Measurements from ENCODE around the gene RGS10.

The RGS10 gene

DNA sequence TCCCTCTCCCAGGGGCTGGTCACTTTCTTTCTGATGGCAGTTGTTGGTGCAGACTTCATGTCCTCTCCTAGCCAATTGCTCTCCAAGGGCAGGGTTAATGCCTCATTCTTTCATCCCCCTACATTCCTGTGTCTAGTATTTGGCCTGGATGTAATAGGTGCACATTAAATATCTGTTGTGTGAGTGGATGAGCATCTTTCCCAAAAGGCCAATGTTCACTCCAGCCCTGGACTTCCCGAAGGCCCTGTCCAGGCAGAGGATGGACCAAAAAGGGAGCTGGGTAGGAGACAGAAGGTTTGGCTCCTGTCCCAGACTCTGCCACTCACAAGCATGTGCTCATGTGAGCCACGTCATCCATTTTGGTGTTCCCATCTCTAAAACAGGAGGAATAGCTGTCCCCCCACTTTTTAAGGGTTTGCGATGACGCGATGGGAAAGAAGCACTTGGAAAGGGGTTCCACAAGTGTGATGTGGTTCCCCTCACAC, 47.5 kb downstream of the RGS10 start:
- no peak for DNase-seq

DNA sequence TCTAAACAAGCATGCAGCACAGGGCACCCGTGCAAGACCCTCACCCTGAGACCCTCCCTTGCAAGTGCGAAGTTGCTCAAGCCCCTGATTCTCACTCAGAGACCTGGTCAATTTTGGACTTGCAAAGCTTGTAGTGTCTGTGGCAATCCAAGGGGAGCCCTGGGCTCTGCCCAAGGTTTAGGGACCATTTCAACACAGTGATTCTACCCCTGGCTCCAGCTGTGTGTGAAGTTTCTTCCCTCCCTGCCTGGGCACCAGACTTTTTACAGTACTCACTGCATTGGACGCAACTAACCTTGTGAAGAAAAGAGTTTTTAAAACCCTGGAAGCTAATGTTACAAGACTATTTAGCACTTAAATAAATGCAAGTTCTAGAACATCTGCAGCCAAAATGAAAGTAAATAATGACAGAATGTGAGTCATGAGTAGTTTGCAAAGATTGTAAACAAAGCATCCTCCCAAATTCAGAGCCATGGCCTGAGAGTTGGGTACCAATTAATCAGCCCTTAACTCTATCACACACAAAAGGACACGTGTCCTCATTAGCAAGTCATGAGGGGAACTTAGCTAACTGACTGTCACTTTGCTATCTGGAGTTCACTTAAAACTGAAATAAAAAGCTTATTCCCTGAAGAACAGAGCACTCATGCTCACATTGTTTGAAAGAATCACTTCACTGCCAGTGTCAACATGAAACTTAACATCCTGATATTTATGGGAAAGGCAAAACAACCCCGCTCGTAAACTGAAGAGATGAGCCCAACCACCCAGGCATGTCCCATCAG, 48.1 kb downstream of the RGS10 start:
- DNase-seq = no peak

DNA sequence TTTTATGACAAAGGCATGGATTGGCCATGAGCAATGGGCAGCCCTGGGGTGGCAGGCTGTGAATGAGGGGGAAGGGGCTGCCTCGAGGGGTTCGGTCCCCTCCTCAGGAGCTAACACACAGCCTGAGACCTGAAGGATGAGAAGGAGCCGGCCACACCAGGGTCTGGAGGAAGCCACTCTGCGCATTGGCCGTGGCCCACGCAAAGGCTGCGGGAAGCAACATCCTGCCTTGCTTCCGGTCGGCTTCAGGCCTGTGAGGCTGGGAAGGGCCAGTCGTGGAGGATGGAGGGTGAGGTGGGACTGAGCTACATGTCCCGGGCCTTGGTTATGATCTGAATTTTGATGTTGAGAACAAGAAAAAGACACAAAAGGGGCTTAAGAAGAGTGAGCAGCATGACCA, 49.4 kb downstream of the RGS10 start:
- DNase-seq = no peak

DNA sequence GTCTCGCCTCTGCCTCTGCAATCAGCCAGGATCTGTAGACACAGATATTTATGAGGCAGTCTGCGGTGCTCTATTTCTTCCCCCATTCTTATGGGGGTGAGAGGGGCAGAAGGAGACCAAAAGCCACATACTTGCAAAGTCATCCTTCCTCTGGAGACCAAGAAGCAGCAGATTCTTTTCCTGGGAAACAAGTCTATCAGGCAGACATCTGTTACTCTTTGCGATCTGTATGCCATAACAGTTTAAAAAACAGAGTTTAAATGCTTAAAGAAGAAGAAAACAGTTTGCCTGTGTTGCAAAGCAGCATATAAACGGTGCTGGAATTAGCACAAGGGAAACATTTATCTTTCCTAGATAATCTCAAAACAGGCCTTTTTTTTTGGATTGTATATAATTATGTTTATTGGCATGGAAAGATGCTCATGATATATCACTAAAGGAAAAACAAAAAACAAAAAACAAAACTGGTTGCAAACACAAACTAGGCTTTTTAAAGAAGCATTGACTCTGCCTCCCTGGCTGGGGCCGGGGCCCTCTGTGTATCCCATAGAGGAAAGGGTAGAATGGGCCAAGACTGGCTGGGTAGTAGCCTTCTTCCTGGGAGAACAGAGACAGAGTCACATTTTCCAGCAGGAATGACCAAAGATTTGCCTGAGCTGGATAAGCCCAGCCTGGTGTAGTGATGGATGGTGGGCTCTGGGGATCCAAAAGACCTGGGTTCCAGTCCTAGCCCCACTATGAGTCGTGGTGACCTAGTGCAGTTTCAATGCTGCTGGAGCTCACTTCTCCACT, 50.4 kb downstream of the RGS10 start:
- DNase-seq = no peak

DNA sequence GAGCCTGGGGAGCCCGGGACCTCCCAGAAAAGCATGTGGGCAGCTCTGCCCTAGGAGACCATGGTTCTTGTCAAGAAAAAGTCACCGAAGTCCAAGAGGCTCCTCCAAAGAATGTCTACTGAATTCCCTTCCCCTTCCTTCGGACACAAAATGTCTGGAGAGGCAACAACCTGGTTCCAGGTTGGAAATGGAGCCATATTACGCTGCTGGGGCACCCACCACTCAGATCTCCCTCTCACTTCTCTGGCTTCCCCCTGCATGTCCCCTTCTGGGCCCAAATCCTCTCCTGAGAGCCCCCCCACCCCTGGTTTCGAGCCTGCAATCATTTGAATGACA, 52.6 kb downstream of the RGS10 start:
- DNase-seq = no peak

DNA sequence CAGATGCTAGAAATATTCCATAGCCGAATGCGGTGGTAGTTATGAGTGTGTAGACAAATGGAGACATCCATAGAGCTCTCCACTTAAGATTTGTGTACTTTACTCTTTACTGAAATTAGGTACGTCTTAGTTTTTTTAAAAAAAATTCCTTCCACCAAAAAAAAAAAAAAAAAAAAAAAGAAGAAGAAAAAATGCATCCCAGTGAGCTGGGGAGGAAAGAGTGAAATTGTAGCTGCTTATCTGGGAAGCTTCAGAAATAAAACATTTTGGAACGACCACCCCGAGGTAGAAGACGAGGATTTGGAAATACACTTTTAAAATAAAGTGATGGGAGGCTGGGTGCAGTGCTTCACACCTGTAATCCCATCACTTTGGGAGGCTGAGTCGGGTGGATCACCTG, 53.8 kb downstream of the RGS10 start:
- DNase-seq = no peak

DNA sequence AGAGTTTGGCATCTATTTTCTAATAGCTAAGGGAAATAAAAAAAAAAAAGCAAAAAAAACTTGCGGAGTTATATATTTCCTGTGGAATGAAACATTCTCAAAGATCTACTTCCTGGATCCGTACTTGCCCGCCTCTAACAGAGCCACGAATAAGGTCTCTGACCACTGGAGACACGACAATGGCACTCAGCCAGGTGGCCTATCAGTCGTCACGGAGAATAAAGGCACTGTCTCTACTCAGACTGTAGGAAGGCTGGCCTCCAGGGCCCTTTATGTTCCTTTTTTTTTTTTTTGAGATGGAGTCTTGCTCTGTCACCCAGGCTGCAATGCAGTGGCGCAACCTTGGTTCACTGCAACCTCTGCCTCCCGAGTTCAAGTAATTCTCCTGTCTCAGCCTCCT, 58.7 kb downstream of the RGS10 start:
- no peak for DNase-seq

DNA sequence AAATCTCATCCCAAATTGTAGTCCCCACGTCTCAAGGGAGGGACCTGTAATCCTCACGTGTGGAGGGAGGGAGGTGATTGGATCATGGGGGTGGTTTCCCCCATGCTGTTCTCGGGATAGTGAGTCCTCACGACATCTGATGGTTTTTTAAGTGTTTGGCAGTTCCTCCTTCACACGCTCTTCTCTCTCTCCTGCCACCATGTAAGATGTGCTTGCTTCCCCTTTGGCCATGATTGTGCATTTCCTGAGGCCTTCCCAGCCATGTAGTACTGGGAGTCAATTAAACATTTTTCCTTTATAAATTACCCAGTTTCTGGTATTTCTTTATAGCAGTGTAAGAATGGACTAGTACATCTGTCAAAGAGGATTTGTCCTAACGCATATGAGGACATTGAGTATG, 59.5 kb downstream of the RGS10 start:
- DNase-seq = no peak

DNA sequence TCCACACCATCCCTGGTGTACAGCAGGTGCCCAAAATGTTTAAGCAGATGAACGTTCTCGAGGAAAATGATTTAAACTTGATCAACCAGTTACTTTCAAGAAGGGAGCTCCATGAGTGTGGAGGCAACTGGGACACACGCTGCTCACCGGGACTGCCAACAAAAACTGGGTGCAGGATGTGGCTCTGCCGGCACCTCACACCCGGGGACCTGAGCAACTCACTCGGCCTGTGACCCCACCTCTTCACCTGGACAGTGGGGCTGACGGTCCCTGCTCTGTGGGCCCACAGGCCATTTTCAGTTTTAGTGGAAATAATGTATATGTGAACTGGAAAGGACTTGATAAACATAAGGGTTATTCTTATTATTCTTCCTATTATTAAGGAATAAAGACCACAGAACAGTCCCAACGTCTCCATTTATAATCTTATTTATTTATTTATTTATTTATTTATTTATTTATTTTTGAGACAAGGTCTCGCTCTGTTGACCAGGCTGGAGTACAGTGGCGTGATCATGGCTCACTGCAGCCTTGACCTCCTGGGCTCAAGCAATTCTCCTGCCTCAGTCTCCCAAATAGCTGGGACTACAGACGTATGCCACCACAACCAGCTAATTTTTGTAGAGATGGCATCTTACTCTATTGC, 60.6 kb downstream of the RGS10 start:
- no peak for DNase-seq

DNA sequence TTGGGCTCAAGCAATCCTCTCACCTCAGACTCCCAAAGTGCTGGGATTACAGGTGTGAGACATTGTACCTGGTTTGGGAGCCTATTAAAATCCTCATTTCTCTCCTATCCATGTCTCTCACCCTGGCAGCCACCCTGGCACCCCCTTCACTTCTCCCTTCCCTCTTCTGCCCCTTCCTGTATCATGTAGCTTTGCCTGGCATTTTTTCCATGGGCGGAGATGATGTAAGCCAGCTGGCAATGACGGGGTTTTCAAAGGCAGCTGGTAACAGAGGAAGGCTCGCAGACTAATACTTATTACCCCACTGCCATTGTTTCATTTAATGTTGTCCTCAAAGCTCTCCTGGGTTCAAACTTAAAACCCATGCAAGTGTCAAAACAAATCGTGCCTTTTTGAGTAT, 61.9 kb downstream of the RGS10 start:
- DNase-seq = no peak

DNA sequence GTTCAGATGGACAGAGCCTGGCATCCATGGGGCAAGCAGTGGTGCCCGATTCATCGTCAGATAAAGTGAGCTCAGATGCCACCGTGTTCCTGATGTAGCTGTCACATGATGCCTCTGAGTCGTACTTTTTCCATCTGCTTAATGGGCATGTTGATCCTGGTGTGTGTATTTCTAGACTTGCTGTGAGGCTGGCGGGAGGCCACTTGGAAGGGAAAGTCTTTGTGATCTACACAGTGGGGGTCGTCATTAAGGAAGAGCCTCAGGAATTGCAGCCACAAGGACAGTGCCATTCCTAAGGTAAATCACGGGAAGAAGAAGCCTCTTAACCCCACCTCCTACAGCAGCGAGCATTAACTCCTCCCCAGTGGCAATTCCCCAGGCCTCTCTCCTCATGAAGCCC, 63.0 kb downstream of the RGS10 start:
- no peak for DNase-seq

DNA sequence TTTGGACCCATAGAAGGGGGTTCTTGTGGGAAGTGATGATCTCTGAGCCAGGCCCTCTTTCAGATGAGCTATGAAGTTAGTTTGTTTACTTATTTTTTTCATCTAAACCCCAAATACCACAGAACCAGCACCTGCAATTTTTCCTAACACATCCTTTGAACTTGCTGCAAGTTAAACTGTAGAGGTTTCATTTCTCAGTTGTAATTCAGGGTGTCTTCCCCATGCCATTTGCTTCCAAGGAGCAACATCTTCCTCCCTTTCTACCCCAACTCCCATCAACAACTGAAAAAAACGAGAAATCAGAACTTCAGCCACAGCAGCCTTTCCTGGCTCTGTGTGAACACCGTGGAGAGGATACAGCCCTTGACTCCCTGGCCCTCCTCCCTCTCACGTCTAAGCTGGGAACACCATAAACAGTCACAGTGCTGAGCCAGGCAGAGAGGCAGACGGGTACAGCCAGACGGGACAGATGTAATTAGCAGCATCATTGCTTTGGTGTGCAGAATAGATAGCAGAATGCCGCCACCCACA, 63.6 kb downstream of the RGS10 start:
- no peak for DNase-seq

DNA sequence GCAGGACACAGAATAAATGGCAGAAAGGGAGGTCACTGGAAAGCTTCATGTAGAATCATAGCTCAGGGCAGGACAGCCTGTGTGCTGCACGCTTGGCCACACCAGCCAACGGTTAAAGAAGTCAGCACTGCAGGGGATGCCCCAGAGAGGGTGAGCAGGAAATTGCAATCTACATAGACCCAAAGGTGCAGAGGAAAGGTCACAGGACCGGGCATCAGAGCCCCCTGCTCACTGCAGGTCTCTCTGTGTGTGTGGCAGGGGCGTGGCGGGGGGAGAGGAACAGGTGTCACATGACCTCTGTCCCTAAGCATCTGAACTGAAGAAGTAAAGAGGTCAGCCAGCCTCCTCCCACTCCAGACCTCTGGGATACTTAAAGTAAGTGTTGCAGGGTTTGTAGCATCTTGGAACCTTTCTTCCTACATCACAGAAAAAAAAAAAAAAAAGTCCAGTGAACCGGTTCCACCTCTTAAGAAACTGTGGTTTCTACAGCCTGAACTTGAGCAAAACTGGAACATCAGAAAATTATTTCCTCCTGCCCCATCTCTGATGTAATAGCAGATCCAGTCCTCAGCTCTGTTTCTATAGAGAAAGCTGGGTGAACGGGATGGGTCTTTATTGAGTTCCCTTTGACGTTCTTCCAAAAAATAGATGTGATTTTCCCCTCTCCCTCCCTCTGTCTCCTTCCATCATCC, 64.3 kb downstream of the RGS10 start:
- peak; percentile 23 for DNase-seq

DNA sequence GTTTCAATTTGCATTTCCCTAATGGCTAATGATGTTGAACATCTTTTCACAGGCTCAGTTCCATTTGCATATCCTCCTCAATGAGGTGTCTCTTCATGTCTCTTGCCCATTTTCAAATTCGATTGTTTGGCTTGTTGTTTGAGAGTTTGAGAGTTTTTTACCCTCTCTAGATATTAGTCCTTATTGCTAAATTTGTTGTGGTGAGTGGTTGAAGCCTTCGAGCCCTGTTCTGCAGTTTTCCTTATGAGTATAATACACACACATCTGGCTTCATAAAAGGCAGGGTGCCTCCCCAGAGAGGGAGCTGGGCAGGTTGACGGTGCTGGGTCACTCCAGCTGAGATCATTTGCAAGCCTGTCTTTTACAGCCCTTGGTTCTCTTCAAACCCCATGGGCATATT, 65.1 kb downstream of the RGS10 start:
- DNase-seq = no peak

DNA sequence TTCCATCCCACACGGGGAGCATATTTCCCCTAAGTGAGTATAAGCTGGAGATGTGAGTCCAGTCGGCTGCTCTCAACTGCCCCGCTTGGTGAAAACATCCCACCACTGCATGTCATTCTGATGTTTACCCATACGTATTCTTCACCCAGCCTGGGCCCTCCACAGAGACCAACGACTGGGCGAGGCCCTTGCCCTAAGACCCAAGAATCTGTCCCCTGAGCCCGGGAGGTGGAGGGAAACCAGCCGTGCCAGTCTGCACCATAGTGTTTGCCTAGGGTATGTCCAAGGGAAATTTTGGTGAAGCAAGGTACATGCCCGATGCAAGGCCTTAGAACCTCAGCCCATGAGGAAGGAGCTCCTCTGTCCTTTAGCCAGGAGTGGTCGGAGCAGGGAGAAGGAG, 67.9 kb downstream of the RGS10 start:
- DNase-seq = no peak

DNA sequence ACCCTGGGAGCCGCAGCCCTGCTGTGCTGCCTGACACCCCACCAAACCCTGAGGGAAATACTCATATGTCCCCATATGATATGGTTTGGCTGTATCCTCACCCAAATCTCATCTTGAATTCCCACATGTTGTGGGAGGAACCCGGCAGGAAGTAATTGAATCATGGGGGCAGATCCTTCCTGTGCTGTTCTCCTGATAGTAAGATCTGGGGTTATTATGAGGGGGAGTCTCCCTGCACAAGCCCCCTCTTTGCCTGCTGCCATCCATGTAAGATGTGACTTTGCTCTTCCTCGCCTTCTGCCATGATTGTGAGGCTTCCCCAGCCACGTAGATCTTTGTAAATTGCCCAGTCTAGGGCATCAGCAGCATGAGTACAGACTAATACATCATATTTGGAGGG, 68.7 kb downstream of the RGS10 start:
- no peak for DNase-seq

DNA sequence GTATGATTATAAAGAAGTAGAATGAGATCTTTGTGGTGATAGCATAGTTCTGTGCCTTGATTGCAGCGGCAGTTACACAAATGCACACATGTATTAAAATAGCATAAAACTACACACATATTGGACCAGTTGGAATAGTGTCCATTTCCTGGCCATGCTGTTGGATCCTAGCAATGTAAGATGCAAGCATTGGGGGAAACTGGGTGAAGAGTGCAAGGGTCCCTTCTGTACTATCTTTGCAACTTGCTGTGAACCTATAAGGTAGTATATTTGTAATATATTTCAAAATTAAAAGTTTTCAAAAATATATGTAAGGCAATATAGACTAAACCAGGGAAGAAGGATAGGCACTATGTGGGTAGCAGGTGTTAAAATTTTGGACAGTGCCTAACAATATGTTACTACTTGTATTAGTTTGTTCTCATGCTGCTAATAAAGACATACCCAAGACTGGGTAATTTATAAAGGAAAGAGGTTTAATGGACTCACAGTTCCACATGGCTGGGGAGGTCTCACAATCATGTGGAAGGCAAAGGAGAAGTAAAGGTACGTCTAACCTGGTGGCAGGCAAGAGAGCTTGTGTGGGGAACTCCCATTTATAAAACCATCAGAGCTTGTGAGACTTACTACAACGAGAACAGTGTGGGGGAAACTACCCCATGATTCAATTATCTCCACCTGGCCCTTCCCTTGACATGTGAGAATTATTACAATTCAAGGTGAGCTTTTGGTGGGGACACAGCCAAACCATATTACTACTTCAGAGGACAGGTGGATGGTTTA, 71.4 kb downstream of the RGS10 start:
- no peak for DNase-seq

DNA sequence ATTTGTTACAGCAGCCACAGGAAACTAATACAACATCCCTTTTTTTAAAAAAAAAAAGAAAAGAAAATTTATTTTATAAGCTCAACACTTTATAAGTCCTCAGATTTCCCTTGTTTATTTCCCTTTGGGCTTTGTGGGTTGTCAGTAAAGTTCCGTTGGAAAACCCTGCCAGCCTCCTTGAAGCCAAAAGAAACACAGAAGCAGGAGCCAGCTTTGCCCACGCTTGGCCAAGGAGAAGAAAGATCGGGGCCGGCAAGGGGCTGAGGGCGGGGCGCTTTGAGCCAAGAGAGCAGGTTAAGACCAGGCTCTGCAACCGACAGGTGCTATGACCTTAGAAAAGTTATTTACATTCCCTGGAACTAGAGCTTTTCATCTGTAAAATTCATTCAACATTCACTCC, 72.7 kb downstream of the RGS10 start:
- no peak for DNase-seq

DNA sequence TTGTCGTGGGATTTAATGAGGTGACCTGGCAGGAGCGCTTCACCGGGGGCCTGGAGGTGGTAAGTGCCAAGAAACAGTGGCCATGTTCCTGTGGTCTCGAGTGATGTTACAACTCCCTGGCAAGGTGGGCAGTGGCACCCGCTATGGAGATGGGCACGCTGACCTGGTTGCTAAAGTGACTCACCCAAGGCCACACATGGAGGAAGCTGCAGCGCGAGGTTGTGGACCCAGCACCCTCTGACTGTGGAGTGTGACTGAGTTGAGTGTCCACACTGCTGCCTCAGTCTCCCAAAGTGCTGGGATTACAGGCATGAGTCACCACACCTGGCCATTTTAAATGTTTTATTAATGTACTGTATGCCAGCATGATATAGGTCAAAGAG, 73.2 kb downstream of the RGS10 start:
- DNase-seq = no peak

DNA sequence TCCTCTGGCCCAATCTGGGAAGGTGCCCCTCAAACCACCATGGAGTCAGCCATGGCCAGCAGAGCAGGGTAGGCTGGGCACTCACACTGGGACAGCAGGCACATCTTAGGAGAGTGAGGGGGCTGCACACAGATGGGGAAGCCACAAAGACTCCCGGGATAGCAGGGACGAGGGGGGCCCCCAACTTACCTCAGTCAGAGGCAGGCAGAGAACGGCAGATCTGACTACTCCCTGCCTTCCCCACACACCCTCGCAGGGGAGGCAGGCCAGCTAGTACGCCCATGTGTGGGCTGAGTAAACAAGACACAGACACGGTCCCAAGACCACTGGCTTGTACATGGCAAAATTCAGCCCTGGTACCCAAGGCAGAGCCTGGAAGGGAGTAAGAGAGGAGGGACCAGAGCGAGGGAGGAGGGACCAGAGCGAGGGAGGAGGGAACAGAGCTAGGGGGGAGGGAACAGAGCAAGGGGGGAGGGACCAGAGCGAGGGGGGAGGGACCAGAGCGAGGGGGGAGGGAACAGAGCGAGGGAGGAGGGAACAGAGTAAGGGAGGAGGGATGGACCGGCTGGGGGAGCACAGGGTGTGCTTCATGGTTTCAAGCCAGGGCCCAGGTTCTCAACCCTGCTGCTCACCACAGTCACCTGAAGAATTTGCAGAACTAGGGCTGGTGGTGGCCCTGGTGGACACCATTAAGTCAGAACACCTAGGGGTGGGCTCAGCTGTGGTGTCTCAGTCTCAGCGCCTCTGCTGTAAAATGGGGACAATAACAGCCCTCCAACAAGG, 73.8 kb downstream of the RGS10 start:
- no peak for DNase-seq

DNA sequence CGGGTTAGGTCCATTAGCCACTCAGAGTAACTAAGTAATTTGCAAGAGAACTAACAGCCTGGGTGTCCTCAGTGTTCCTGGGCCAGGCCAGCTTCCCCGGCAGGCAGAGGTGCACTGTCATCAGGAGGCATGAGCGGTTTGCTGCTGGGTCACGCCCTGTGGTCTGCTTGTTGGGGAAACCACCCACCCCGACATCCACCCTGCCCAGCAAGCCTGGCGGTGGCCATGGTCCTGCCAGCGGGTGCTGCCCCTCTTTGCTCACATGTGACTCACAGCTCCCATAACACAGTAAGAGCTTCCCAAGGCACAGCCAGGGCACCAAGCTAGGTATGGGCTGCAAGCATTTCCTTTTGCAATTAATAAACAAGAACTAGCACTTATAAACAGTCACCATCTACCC, 75.9 kb downstream of the RGS10 start:
- peak; percentile 38 for DNase-seq

DNA sequence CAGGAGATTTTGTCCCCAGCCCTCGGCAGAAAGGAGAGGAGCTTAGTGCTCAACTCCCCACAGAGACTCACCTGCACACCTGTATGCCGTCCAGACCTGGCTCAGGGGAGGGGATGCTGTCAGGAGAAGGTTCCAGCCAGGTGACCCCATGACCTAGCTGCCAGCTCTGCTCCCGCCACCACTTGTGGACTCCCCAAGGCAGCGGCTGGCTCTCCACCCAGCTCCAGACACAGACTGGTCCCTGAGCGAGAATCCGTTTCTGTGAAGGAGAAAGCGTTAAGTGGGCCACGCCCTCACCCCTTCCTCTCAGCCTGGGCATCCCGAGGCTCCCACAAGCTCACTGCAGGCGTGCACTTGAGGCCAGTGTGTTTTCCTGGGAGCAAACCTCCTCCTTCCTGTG, 76.4 kb downstream of the RGS10 start:
- no peak for DNase-seq

Data from CD4-positive, alpha-beta T cell treated with Interleukin-12 subunit alpha and Interleukin-12 subunit beta, for 1 hour (primary cell).